Right renal cortex interstitium (tissue), 3 donors: Measurements from ENCODE around the gene PROSER2. TPM values are rescaled to one million over a fixed set of nuclear protein-coding genes. Genes with fewer than 3 reads are reported as not detected.
"Not testable (repeated sequence)": the region's sequence is repeated elsewhere in the genome, so short reads cannot be mapped to it uniquely, and the experiment has no call there.

Experiments used
- DNase-seq, 3 donors: peaks; one replicate each; pipeline ENCODE4 v3.0.0-alpha.2; 2013; ENCODE audit warnings: low read depth in 3 of 3, low spot score in 2 of 3
- polyA plus RNA-seq, 3 donors: library from polyadenylated mRNA; unstranded; fragments of 120-200 nt; gene quantifications; one replicate each; pipeline ENCODE4 v1.2.1, GENCODE V29; 2013; ENCODE audit not compliant: insufficient read length in 3 of 3

PROSER2 gene
- polyA plus RNA-seq, 3 donors = 4.7 to 6.1 (median 5.6) TPM

DNA sequence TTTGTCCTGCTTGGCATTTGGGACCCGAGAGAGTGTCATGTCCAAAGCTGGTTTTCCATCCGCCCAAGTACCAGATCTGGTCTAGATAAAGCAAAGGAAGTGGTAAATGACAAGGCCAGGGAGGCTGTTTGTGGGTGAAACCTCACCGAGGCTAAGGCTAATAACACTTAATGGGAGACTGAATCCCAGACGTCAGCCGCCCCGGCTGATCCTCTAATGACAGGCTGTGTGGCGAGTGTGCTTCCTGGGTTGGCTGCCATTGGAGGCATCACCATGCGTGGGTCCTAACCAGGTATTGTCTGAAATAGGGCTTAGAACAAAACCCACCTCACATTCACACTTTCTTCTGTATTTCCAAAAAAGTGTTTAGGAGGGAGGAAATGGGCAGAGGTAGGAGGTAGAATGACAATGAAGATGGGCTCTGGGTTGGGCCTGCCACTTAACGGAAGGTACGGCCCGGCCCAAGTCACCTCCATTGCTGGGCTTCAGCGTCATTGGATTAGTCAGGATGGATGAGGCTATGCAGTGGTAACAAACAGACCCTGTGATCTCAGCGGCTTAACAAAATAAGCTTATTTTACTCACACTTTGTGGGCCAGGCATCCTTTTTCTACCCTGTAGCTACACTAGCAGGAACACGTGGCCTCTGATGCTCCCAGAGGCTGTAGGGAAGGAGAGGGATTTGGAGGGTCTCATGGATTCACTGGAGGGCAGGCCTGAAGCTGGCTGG is 59.7 kb downstream of the PROSER2 start:
- no peak for DNase-seq

GRCh38 chr10:11884706-11885423 is 61.7 kb downstream of the PROSER2 start:
- DNase-seq = no peak

DNA sequence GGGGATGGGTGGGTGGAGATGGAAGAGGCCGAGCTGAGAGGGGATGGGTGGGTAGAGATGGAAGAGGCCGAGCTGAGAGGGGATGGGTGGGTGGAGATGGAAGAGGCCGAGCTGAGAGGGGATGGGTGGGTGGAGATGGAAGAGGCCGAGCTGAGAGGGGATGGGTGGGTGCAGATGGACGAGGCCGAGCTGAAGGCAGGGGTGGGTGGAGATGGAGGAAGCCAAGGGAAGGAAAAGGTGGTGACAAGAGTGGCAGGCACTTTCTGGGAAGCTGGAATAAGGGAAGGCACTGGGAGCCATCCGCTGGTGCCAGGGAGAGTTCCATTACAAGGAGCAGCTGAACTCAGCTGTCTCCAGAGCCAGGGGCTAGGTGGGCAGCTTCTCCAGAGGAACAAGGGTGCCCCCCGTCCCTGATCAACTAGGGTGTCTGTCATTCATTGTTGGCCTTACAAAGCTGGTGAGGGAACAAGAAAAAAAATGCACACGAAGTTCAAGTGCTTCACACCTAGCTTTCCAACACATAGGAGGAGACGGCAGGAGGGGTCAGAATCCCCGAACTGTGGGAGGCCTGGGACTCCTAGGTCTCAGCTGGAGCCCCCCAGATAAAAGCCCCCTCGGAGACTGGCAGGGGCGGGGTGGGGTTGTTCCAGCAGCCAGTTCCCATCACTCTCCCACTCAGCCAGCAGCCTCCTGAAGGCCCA is 62.4 kb downstream of the PROSER2 start:
- DNase-seq = no peak

DNA sequence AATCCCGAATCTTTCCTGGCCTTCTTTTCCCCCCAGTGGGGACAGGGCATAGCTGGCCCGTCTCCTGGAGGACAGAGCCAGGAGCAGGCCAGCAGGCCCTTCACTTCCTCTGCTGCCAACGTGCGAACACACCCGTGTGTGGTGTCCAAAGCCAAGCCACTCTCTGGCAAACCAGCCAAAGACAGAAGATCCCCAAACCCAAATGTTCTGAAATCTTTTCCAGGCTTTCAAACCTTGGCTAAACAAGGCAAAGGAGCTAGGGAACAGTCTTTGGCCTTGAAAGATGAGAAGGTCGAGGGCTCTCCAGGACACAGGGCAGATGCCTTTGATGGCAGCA is 63.0 kb downstream of the PROSER2 start:
- no peak for DNase-seq

DNA sequence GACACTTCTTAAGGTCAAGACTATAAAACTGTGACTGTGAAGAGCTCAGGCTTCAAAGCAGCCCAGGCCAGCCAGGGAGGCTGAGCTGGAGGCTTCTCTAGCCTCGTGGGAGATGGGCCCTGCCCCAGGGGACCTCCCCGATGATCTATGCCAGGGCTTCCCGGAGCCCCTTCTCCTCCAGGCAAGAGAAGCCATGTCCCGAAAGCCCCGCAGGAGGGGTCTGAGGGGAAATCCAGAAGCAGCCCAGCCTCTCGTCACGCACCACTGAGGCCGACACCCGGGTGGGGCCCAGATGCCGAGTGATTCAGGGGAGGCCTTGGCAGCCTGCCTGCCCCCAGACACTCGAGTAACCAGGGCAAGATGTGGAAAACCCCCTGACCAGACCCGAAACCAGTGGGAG is 63.7 kb downstream of the PROSER2 start:
- DNase-seq = no peak

DNA sequence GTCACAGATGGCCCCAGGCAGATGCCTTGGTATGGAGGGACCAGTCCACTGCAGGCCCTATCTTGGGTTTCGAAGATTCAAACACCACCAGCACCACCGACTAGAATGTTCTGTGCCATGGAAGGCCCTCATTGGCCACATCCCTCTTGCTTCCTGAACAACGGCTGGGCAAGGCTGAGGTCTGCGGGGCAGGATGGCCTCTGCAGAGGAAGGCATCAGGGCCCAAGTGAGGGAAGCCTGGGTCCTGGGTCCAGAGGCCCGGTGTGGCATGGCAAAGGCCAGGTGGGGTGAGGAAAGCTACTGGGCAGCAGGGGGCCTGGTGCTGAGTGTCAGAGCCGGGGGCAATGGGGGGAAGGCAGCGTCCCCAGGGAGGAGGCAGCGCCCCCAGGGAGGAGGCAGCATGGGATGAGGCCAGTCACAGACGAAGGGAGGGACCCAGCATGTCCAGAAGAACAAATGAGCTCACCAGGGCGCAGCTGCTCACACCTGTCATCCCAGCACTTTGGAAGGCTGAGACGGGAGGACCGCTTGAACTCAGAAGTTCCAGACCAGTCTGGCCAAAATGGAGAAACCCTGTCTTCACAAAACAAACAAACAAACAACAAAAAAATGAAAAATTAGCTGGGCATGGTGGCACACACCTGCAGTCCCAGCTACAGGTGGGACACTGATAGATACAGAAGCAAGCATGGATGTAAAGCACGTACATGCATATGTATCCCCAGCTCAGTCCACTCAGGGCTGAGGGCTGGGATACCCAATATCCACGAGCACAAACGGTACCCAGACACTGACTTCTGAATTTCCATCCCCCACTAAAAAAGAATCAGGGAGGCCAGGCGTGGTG is 64.4 kb downstream of the PROSER2 start:
- DNase-seq = no peak

DNA sequence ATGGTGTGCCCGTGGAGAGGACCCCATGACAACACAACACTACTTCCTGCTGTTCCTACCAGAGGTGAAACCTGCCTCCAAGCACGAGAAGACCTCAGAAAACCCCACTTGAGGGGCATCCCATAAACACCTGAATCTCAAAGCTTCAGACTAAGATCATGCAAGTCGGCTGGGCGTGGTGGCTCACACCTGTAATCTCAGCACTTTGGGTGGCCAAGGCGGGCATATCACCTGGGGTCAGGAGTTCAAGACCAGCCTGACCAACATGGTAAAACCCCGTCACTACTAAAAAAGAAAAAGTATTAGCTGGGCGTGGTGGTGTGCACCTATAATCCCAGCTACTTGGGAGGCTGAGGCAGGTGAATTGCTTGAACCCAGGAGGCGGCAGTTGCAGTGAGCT is 66.1 kb downstream of the PROSER2 start:
- DNase-seq = not testable (repeated sequence)

DNA sequence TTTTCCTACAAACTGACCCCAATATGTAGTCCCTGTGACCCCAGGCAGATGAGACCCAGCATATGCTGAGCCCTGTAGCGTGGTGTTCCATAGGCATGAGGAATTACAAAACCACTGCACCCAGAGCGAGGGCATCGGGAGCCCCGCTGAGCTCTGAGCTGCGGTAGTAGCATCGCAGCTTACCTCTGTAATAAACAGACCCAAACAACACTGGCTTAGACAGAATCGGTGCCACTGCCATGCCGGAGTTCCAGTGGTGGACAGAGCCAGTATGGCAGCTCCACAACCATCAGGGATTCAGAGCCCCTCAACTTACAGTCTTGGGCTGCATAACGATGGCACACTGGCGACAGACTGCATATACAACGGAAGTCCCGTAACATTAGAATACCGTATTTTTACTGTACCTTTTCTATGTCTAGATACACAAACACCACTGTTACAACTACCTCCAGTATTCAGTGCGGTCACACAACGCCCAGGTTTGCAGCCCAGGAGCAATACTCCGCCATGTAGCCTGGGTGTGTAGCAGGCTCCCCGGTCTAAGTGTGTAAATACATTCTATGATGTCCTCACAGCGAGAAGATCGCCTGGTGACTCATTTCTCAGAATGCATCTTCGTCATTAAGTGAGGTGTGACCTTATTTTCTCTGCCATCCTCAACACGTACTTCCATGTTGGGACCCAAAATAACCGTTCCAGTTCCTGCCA is 68.8 kb downstream of the PROSER2 start:
- DNase-seq = no peak

DNA sequence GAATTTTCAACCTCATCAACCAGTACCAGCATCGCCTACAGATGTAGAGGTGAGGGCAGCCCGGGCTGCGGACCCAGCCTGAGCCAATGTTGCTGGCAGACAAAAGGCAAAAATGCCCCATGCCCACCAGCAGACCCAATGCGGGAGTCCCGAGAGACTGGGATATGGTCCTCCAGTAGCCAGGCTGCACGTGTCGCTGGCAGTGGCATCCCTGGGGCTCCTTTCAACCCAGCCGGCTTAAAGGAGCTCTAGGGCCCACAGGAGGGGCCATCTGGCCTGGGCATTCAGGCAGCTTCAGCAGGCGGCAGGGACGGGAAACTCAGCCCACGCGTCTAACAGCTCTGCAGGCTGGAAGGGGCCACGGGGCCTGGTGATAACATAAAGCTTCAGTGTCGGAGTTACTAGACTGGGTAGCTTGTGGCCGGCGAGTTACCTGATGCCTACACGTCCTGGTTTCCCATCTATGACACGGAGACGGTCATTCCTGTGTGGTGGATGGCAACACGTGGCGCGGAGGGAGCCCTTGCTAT is 70.7 kb downstream of the PROSER2 start:
- DNase-seq = no peak

- no peak for DNase-seq
Observed at GRCh38 chr10:11894381-11895107, 71.4 kb downstream of the PROSER2 start.

DNA sequence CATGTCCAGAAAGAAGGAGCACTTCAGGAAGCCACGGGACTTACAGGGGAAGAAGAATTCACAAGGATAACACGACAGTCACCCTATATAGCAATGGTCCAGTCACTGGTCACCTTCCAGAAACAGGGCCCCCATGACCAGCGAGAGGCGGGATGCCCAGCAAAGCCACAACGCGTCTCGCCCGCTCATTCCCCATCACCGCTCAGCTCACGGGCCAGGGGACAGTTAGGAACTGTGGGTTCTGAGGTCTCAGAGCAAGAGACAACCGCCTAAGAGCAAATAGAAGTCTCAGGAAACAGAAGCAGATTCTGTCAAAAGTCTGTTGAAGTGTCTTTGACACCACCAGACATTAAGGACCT is 71.9 kb downstream of the PROSER2 start:
- no peak for DNase-seq

GRCh38 chr10:11895598-11895997 is 72.4 kb downstream of the PROSER2 start:
- DNase-seq = no peak

GRCh38 chr10:11896549-11897200 is 73.5 kb downstream of the PROSER2 start:
- no peak for DNase-seq

DNA sequence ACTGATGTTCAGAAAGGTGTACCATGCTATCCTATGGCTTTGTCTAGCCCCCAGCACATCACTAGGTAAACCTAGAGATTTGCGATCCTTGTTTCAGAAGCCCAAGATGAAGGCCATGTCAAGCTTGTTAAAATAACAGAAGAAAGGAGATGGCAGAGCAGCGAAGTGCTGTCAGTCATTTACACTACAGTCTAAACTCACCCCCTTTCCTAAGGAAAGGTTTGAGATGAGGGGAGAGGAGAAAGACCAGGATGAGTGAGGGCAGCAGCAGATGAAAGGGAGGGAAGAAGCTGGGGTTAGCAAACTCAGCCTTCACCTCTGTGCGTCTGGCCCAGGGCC is 74.8 kb downstream of the PROSER2 start:
- DNase-seq = no peak

DNA sequence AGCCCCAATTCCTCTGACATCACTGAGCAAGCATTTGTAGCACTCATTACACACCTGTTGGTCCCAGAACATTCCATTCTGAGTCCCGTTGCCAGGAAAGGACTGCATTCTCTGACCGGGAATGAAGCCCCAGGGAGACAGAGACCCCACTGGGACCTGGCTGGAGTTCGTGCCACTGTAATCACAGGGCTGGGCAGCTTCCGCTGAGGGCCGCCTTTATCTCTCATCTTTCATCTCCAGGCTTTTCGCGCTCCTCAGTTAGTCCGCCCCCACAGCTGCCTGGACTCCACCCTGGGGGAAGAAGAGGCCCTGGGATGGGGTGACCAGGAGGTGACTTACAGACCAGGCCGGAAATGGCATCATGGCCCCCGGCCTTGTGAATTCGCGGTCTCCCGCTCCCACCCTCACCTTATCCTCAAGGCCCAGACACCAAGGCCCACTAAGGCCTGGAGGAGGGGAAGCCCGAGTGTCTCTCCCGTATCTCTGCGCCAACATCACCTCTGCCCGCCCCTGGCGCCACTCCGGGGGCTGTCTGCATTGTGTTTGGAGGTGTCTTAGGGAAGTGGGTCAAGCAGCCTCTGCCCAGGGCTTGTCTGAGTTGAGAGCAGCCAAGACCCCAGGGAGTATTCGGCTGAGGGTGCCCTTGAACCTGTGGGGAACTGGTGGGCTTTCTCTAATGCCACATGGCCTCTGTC is 75.4 kb downstream of the PROSER2 start:
- DNase-seq = no peak

DNA sequence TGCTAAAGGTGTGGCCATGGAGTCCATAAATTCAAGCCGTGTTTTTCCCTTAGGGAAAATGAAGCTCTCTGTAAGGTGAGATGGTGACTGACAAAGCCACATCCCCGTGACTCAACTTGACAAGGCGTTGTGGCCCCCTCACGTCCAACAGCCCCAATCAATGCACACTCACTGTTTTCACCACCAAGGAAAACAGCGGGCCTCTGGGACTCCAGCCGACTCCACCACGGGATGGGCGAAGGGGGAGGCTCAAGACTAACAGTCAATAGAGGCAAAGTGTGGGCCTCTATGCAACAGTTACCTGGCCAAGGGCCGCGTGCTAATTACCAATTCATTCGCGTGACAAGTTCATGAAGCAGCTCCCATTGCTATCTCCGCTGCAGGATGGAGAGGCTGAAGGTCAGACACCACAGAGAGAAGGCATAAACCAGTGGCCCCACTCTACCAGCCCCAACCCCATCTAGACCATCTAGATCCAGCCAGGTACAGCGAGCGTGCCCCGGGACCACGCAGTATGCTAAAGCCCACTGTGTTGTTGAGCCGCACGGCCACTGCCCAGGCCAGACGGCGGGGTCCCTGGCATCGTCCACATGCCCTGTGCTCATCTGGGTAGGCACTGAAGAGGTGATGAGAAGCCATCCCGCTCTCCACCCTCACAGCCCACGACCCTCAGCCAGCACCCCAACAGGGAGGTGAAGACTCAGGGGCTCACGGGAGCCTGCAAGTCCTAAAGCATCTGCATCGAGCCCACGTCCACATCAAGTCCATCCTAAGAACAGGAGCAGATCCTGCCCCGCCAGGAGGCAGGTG is 76.1 kb downstream of the PROSER2 start:
- DNase-seq = no peak

GRCh38 chr10:11901036-11901301 is 77.8 kb downstream of the PROSER2 start:
- no peak for DNase-seq

- DNase-seq = no peak
Observed at GRCh38 chr10:11901454-11901832, 78.3 kb downstream of the PROSER2 start.
